ENCODE data around the gene SFXN3. TPM values are rescaled to one million over a fixed set of nuclear protein-coding genes. Genes with fewer than 3 reads are reported as not detected.

The SFXN3 gene
- total RNA-seq, 1 experiment from 2014 or later: 5.6 TPM

GRCh38 chr10:101065481-101066145, 34.6 kb downstream of the SFXN3 start:
- DNase-seq (ENCODE audit: low spot score): no peak
- no peak overlapping the region for H3K27ac Mint-ChIP-seq
- peak overlapping the region; percentile 93 for H3K4me3 Mint-ChIP-seq
- H3K9me3 Mint-ChIP-seq: no peaks in the 10 kb centered on the region
- peaks cover 36% of the 10 kb centered on the region for H3K4me1 Mint-ChIP-seq
- peaks cover 68% of the 10 kb centered on the region for H3K27me3 Mint-ChIP-seq (ENCODE audit: low read depth)
- no peaks in the 10 kb centered on the region for H3K36me3 Mint-ChIP-seq
- no peak for ATAC-seq
- CTCF ChIA-PET: interaction anchor here (1.1 to 15.0 kb wide), 8 partner anchors 9 to 149 kb away, joined by 3 to 405 read pairs (median 6); no protein-coding TSS in a partner anchor
- POLR2A ChIA-PET: no interaction called here
- TF ChIP-seq ELF4 (CRISPR knock-in tag; IDR thresholded peaks at IDR 0.05; ENCODE audit: low read depth) (no peak), FOXP1 (CRISPR knock-in tag; IDR thresholded peaks at IDR 0.05; ENCODE audit: borderline replicate concordance) (no peak), ZNF423 (CRISPR knock-in tag; IDR thresholded peaks at IDR 0.05) (no peak), NR2C2 (CRISPR knock-in tag; IDR thresholded peaks at IDR 0.05) (no peak), ZNF512 (CRISPR knock-in tag; IDR thresholded peaks at IDR 0.05; ENCODE audit: borderline replicate concordance) (no peak), GRHL2 (CRISPR knock-in tag; IDR thresholded peaks at IDR 0.05; ENCODE audit: insufficient replicate concordance, severe bottlenecking) (no peak), CREM (CRISPR knock-in tag; IDR thresholded peaks at IDR 0.05) (no peak), ZNF232 (CRISPR knock-in tag; IDR thresholded peaks at IDR 0.05) (no peak), SMAD3 (CRISPR knock-in tag; IDR thresholded peaks at IDR 0.05; ENCODE audit: borderline replicate concordance) (no peak)
- TF ChIP-seq, protein P1, sequence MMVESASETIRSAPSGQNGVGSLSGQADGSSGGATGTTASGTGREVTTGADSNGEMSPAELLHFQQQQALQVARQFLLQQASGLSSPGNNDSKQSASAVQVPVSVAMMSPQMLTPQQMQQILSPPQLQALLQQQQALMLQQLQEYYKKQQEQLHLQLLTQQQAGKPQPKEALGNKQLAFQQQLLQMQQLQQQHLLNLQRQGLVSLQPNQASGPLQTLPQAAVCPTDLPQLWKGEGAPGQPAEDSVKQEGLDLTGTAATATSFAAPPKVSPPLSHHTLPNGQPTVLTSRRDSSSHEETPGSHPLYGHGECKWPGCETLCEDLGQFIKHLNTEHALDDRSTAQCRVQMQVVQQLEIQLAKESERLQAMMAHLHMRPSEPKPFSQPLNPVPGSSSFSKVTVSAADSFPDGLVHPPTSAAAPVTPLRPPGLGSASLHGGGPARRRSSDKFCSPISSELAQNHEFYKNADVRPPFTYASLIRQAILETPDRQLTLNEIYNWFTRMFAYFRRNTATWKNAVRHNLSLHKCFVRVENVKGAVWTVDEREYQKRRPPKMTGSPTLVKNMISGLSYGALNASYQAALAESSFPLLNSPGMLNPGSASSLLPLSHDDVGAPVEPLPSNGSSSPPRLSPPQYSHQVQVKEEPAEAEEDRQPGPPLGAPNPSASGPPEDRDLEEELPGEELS (CRISPR knock-in tag; IDR thresholded peaks at IDR 0.05): no peak
- TF ChIP-seq, protein P2, sequence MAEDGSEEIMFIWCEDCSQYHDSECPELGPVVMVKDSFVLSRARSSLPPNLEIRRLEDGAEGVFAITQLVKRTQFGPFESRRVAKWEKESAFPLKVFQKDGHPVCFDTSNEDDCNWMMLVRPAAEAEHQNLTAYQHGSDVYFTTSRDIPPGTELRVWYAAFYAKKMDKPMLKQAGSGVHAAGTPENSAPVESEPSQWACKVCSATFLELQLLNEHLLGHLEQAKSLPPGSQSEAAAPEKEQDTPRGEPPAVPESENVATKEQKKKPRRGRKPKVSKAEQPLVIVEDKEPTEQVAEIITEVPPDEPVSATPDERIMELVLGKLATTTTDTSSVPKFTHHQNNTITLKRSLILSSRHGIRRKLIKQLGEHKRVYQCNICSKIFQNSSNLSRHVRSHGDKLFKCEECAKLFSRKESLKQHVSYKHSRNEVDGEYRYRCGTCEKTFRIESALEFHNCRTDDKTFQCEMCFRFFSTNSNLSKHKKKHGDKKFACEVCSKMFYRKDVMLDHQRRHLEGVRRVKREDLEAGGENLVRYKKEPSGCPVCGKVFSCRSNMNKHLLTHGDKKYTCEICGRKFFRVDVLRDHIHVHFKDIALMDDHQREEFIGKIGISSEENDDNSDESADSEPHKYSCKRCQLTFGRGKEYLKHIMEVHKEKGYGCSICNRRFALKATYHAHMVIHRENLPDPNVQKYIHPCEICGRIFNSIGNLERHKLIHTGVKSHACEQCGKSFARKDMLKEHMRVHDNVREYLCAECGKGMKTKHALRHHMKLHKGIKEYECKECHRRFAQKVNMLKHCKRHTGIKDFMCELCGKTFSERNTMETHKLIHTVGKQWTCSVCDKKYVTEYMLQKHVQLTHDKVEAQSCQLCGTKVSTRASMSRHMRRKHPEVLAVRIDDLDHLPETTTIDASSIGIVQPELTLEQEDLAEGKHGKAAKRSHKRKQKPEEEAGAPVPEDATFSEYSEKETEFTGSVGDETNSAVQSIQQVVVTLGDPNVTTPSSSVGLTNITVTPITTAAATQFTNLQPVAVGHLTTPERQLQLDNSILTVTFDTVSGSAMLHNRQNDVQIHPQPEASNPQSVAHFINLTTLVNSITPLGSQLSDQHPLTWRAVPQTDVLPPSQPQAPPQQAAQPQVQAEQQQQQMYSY (CRISPR knock-in tag; IDR thresholded peaks at IDR 0.05): no peak
- TF ChIP-seq, protein P3, sequence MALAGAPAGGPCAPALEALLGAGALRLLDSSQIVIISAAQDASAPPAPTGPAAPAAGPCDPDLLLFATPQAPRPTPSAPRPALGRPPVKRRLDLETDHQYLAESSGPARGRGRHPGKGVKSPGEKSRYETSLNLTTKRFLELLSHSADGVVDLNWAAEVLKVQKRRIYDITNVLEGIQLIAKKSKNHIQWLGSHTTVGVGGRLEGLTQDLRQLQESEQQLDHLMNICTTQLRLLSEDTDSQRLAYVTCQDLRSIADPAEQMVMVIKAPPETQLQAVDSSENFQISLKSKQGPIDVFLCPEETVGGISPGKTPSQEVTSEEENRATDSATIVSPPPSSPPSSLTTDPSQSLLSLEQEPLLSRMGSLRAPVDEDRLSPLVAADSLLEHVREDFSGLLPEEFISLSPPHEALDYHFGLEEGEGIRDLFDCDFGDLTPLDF (CRISPR knock-in tag; IDR thresholded peaks at IDR 0.05): no peak
- TF ChIP-seq, protein P4, sequence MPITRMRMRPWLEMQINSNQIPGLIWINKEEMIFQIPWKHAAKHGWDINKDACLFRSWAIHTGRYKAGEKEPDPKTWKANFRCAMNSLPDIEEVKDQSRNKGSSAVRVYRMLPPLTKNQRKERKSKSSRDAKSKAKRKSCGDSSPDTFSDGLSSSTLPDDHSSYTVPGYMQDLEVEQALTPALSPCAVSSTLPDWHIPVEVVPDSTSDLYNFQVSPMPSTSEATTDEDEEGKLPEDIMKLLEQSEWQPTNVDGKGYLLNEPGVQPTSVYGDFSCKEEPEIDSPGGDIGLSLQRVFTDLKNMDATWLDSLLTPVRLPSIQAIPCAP (CRISPR knock-in tag; IDR thresholded peaks at IDR 0.05): no peak

DNA sequence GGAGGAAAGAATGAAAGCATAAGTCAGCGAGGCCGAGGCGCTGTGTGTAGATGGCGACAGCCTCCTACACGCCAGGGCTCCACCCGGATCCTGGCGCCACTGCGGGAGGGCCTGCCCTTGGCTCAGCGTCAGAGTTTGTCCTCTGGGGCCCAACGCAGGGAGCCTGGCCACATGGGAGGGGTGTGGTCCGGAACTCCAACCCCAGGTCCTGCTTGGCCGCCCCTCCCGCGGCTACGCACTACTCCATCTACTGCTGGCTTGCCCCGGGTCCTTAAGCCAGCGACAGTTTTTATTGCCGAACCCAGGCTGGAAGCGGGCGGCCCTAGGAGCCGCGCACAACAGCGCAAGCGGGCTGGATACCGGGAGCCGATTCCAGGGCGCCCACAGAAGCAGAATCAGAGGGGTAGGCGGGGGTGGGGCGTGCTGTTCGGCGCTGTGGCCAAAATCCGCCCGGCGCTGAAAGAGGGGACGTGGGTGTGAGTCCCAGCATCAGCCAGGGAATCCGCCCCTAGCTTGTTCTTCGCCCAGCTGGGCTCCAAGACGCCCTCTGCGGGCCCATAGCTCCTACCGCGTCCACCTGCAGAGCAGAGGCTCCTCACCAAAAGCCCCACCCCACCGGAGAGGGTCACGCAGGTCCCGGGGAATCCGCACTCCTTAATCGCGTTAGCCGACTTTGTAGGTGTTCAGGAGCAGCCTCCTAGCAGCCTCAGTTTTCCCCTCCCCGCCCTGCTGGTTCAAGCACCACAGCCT, 35.3 kb downstream of the SFXN3 start:
- Mint-ChIP-seq H3K4me1 (peaks cover 36% of the 10 kb centered on the region), H3K27me3 (ENCODE audit: low read depth) (peaks cover 70% of the 10 kb centered on the region), H3K27ac (no peak overlapping the region), H3K4me3 (peak overlapping the region; percentile 93), H3K9me3 (no peaks in the 10 kb centered on the region), H3K36me3 (no peaks in the 10 kb centered on the region)
- CTCF ChIA-PET: interaction anchor here (0.6 to 15.0 kb wide), 17 partner anchors 11 to 148 kb away, joined by 3 to 405 read pairs (median 5); partner anchors contain the start of genes PDZD7, SEMA4G and SFXN3
- ATAC-seq: peak; percentile 2
- DNase-seq (ENCODE audit: low spot score): peak; percentile 59
- POLR2A ChIA-PET: interaction anchor here (1.0 kb wide), 1 partner anchor 24 kb away, joined by 3 read pairs; no protein-coding TSS in a partner anchor
- TF ChIP-seq E2F4 (CRISPR knock-in tag; IDR thresholded peaks at IDR 0.05; ENCODE audit: borderline replicate concordance, low read depth) (no peak), ETV6 (CRISPR knock-in tag; IDR thresholded peaks at IDR 0.05) (no peak), ZNF532 (CRISPR knock-in tag; IDR thresholded peaks at IDR 0.05; ENCODE audit: borderline replicate concordance) (no peak), GABPB1 (CRISPR knock-in tag; IDR thresholded peaks at IDR 0.05) (0 out of 2 replicates have a peak, but pooled peaks have one; percentile 29)

Measured in WTC11 (cell line).